ENCODE measurements around the gene C11orf21. TPM values are rescaled to one million over a fixed set of nuclear protein-coding genes. Genes with fewer than 3 reads are reported as not detected.

C11orf21 gene
- total RNA-seq, 4 donors from 2014 or later, result 1.1 to 9.9 (median 1.3) TPM; not detected in 1

DNA sequence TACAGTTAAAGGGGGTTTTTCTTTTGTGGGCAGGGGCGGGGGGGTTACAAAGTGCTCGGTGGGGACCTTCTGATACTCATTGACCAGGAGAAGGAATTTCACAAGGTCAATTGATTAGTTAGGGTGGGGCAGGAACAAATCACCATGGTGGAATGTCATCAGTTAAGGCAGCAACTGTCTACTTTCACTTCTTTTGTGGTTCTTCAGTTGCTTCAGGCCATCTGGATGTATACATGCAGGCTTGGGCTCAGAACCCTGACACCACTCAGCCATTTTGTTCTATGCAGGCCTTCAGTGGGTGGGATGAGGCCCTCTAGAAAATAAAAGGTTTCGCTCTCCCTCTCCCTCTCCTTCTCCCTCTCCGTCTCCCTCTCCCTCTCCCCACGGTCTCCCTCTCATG lies 29.7 kb upstream of the C11orf21 start:
- DNase-seq, result no peak
- no peak for TF ChIP-seq POLR2A (IDR thresholded peaks at IDR 0.05)
- TF ChIP-seq, protein P1, sequence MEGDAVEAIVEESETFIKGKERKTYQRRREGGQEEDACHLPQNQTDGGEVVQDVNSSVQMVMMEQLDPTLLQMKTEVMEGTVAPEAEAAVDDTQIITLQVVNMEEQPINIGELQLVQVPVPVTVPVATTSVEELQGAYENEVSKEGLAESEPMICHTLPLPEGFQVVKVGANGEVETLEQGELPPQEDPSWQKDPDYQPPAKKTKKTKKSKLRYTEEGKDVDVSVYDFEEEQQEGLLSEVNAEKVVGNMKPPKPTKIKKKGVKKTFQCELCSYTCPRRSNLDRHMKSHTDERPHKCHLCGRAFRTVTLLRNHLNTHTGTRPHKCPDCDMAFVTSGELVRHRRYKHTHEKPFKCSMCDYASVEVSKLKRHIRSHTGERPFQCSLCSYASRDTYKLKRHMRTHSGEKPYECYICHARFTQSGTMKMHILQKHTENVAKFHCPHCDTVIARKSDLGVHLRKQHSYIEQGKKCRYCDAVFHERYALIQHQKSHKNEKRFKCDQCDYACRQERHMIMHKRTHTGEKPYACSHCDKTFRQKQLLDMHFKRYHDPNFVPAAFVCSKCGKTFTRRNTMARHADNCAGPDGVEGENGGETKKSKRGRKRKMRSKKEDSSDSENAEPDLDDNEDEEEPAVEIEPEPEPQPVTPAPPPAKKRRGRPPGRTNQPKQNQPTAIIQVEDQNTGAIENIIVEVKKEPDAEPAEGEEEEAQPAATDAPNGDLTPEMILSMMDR (IDR thresholded peaks at IDR 0.05), result no peak

DNA sequence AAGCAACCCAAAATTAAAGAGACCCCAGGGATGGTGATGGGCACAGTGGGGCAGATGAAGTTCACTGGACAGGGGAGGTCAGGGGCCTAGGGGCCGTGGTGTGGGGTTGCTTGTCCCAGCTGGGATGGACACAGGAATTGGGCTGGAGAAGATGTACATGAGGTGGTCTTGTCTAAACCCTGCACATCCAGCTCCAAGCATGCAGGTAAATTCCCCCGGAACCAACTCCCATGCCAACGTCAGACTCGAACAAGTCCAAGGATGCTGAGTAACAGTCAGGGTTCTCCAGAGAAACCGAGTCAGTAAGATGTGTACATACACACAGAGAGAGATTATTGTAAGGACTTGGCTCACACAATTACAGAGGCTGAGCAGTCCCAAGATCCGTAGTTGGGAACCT lies 29.0 kb upstream of the C11orf21 start:
- H3K4me3 ChIP-seq, result no peak overlapping the region
- H3K9me3 ChIP-seq, result no peaks in the 10 kb centered on the region
- H3K27me3 ChIP-seq, result no peaks in the 10 kb centered on the region
- no peak overlapping the region for H3K27ac ChIP-seq
- DNase-seq, result no peak
- no peaks in the 10 kb centered on the region for H3K4me1 ChIP-seq
- no peaks in the 10 kb centered on the region for H3K36me3 ChIP-seq
- TF ChIP-seq, protein P1 (IDR thresholded peaks at IDR 0.05), result no peak
- TF ChIP-seq POLR2A (IDR thresholded peaks at IDR 0.05), result no peak

More for the DNA sequence above, 29.7 kb upstream of the C11orf21 start:
- H3K9me3 ChIP-seq, result no peaks in the 10 kb centered on the region
- H3K36me3 ChIP-seq, result no peaks in the 10 kb centered on the region
- no peak overlapping the region for H3K27ac ChIP-seq
- no peaks in the 10 kb centered on the region for H3K27me3 ChIP-seq
- H3K4me3 ChIP-seq, result no peak overlapping the region
- no peaks in the 10 kb centered on the region for H3K4me1 ChIP-seq

DNA sequence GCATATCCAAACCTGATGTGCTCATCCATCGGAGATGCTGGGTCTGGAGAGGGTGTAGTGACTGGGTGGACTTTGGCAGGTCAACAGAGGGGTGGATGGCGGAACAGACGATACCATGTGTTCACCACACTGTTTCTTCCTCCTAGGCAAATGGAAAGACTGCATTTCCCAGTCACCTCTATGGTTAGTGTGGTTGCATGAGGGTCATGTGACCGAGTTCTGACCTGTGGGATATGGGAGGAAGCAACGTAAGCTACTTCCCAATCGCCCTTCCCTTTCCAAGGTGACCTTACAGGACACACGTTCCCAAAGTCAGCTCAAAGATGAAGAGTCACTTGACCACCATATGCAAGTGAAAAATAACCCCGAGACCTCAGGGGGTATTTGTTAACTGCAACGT lies 27.8 kb upstream of the C11orf21 start:
- Histone ChIP-seq H3K4me3 (no peak overlapping the region), H3K4me1 (no peaks in the 10 kb centered on the region), H3K27ac (no peak overlapping the region), H3K27me3 (no peaks in the 10 kb centered on the region), H3K9me3 (no peaks in the 10 kb centered on the region), H3K36me3 (no peaks in the 10 kb centered on the region)
- DNase-seq, result no peak
- TF ChIP-seq, protein P1 (IDR thresholded peaks at IDR 0.05), result no peak
- TF ChIP-seq POLR2A (IDR thresholded peaks at IDR 0.05), result no peak

DNA sequence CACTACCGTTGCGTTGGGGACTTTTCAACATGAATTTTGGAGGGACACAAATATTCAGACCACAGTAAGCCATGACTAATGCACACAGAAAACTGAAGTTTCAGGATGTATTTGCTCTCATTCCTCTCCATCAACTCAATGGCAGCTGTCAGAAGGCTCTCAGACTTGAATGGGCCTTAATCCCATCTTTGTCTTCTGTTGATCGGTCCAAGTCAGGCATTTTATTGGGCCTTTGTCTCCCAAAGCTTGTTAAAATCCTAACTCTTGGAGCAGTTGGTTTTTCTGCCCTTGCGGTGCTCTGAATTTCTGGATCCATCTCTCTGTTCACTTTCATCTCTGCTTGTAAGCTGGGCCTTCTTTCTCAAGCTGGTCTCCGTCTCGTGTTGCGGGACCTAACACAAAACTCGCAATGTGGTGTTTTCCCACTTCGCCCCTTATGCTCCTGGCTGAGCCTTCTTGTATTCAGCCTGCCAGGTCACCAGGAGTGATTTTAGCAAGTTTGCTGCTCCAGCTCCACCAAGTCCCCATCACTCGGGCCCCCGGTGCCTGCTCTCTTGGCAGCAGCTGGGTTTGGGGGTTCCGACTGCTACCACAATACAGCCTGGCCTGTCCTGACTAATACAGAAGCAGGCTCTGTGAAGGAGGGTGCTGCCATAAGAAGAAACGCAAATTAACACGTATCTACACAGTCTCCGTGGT lies 27.1 kb upstream of the C11orf21 start:
- Histone ChIP-seq H3K4me1 (no peaks in the 10 kb centered on the region), H3K27ac (no peak overlapping the region), H3K36me3 (no peaks in the 10 kb centered on the region), H3K4me3 (no peak overlapping the region), H3K9me3 (no peaks in the 10 kb centered on the region), H3K27me3 (no peaks in the 10 kb centered on the region)
- TF ChIP-seq POLR2A (IDR thresholded peaks at IDR 0.05), result no peak
- TF ChIP-seq, protein P1 (IDR thresholded peaks at IDR 0.05), result no peak
- DNase-seq, result no peak

DNA sequence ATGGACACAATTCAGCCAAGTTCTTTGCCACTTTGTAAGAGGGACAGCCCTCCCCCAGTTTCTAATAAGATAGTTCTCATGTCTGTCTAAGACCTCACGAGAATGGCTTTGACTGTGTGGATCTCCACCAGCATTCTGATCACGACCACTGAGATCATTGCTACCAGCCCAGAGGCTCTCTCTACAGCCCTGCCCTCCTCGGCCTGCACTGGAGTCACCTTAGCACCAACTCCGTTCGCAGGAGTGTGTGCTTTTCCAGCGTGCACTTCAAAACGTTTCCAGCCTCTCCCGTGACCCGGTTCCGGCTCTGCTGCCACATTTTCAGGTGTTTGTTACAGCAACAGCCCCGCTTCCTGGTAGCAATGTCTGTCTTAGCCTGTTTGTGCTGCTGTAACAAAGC lies 26.3 kb upstream of the C11orf21 start:
- no peak overlapping the region for H3K4me3 ChIP-seq
- H3K27ac ChIP-seq, result no peak overlapping the region
- no peaks in the 10 kb centered on the region for H3K36me3 ChIP-seq
- TF ChIP-seq, protein P1 (IDR thresholded peaks at IDR 0.05), result no peak
- TF ChIP-seq POLR2A (IDR thresholded peaks at IDR 0.05), result no peak
- H3K4me1 ChIP-seq, result no peaks in the 10 kb centered on the region
- no peak for DNase-seq
- H3K27me3 ChIP-seq, result no peaks in the 10 kb centered on the region
- H3K9me3 ChIP-seq, result no peaks in the 10 kb centered on the region
